ENCODE measurements around the gene ADCK1. TPM values are rescaled to one million over a fixed set of nuclear protein-coding genes. Genes with fewer than 3 reads are reported as not detected.

ADCK1 gene
- total and polyA plus RNA-seq, 9 of the 15 experiments (the other 6 are each of a cell fraction or from before 2014, with no cell fraction given) = 2.8 to 8.9 (median 4.3) TPM

GRCh38 chr14:77923131-77923936 is 123.4 kb downstream of the ADCK1 start (continued):
- TF ChIP-seq FOXO4 (CRISPR knock-in tag; IDR thresholded peaks at IDR 0.05) (no peak), CREB3 (tag; conservative IDR thresholded peaks at IDR 0.05; ENCODE audit: low read depth) (no peak), MAFF (IDR thresholded peaks at IDR 0.05; ENCODE audit: low read length) (peak; percentile 40), SMAD1 (IDR thresholded peaks at IDR 0.05; ENCODE audit: low read depth, low read length, partially characterized antibody) (no peak), PATZ1 (CRISPR knock-in tag; IDR thresholded peaks at IDR 0.05; ENCODE audit: borderline replicate concordance) (no peak), DACH1 (IDR thresholded peaks at IDR 0.05; ENCODE audit: partially characterized antibody) (peak; percentile 61), PURB (CRISPR knock-in tag; IDR thresholded peaks at IDR 0.05; ENCODE audit: low read depth) (no peak), NUFIP1 (IDR thresholded peaks at IDR 0.05; ENCODE audit: partially characterized antibody) (peak; percentile 37), JUN (IDR thresholded peaks at IDR 0.05; ENCODE audit: borderline replicate concordance, low read depth, low read length) (peak; percentile 33; the same call in 1 of the 2 replicates), JUN (CRISPR knock-in tag; IDR thresholded peaks at IDR 0.05; ENCODE audit: borderline replicate concordance) (no peak), PRMT5 (CRISPR knock-in tag; IDR thresholded peaks at IDR 0.05) (no peak), RCOR1 (IDR thresholded peaks at IDR 0.05; ENCODE audit: borderline replicate concordance in 1 of 2, low read depth in 2 of 2, low read length in 2 of 2) (peak; percentile 35 to 82; a peak in 3 of 4 replicates), NFE2 (IDR thresholded peaks at IDR 0.05; ENCODE audit: low read depth) (peak; percentile 85), TCF3 (CRISPR knock-in tag; IDR thresholded peaks at IDR 0.05) (0 out of 2 replicates have a peak, but pooled peaks have one; percentile 3), POLR2AphosphoS5 (IDR thresholded peaks at IDR 0.05; ENCODE audit: control insufficient read depth, insufficient read depth, low read depth, low read length) (no peak)

All from K562 (cell line).